Memory B cell (primary cell): ENCODE data around the gene VPS26B.
A peak's percentile ranks its signal among the peaks of the same experiment; 100 is the strongest.
"Not testable (repeated sequence)": the region's sequence is repeated elsewhere in the genome, so short reads cannot be mapped to it uniquely, and the experiment has no call there.

Experiments used
- ATAC-seq: fragments of 150-1000 bp; cut with Tn5 transposase; 2 replicates; pipeline ENCODE4 v1.10.0; 2021; ENCODE audit warnings: low read depth, mild to moderate bottlenecking, moderate library complexity
- DNase-seq, 2 donors: peaks; one replicate each; pipeline ENCODE4 v3.0.0; 2022; ENCODE audit warnings: low spot score in 2 of 2
- H3K27ac Mint-ChIP-seq: one replicate; pipeline ENCODE4 v1.8.0; 2022; ENCODE audit warnings: mild to moderate bottlenecking, moderate library complexity, mixed read lengths
- H3K27me3 Mint-ChIP-seq: one replicate; pipeline ENCODE4 v1.8.0; 2022; ENCODE audit warnings: mixed read lengths
- H3K36me3 Mint-ChIP-seq: one replicate; pipeline ENCODE4 v1.8.0; 2022; ENCODE audit warnings: mild to moderate bottlenecking, mixed read lengths
- H3K4me1 Mint-ChIP-seq: one replicate; pipeline ENCODE4 v1.8.0; 2022; ENCODE audit warnings: mixed read lengths
- H3K4me3 Mint-ChIP-seq: one replicate; pipeline ENCODE4 v1.8.0; 2022; ENCODE audit warnings: mild to moderate bottlenecking, moderate library complexity, mixed read lengths
- H3K9me3 Mint-ChIP-seq: one replicate; pipeline ENCODE4 v1.8.0; 2022; ENCODE audit warnings: mixed read lengths

The VPS26B gene

GRCh38 chr11:134273317-134273712 is 48.8 kb downstream of the VPS26B start:
- no peaks in the 10 kb centered on the region for H3K36me3 Mint-ChIP-seq
- DNase-seq, result no peak
- H3K9me3 Mint-ChIP-seq, result no peaks in the 10 kb centered on the region
- peaks cover 12% of the 10 kb centered on the region for H3K4me1 Mint-ChIP-seq
- peaks cover 30% of the 10 kb centered on the region for H3K27me3 Mint-ChIP-seq
- H3K27ac Mint-ChIP-seq, result no peak overlapping the region
- ATAC-seq, result no peak
- no peak overlapping the region for H3K4me3 Mint-ChIP-seq

- peaks cover 38% of the 10 kb centered on the region for H3K27me3 Mint-ChIP-seq
- no peaks in the 10 kb centered on the region for H3K36me3 Mint-ChIP-seq
- ATAC-seq, result no peak
- H3K4me3 Mint-ChIP-seq, result peak overlapping the region; percentile 57
- no peak overlapping the region for H3K27ac Mint-ChIP-seq
- no peak for DNase-seq
- peaks cover 4% of the 10 kb centered on the region for H3K9me3 Mint-ChIP-seq
- H3K4me1 Mint-ChIP-seq, result peaks cover 12% of the 10 kb centered on the region
Observed at GRCh38 chr11:134275188-134275533, 50.7 kb downstream of the VPS26B start.

GRCh38 chr11:134275534-134276395 is 51.3 kb downstream of the VPS26B start, which contains the start of gene GLB1L3:
Gene GLB1L3 (plus strand): TSS chr11:134276379. CDS start chr11:134276741, 362 bp downstream.
- ATAC-seq, result peak; percentile 85
- H3K27ac Mint-ChIP-seq, result no peak within 1 kb of the TSS
- peaks cover 4% of the 10 kb centered on the region for H3K9me3 Mint-ChIP-seq
- peaks cover 38% of the 10 kb centered on the region for H3K27me3 Mint-ChIP-seq
- H3K36me3 Mint-ChIP-seq, result no peaks in the 10 kb centered on the region
- H3K4me3 Mint-ChIP-seq, result peak within 1 kb of the TSS; percentile 79
- DNase-seq, result peak; percentile 31 to 38
- H3K4me1 Mint-ChIP-seq, result peaks cover 12% of the 10 kb centered on the region

GRCh38 chr11:134276396-134277182 is 52.1 kb downstream of the VPS26B start:
- DNase-seq, result no peak
- H3K4me3 Mint-ChIP-seq, result peak overlapping the region; percentile 57
- no peak overlapping the region for H3K27ac Mint-ChIP-seq
- no peaks in the 10 kb centered on the region for H3K36me3 Mint-ChIP-seq
- H3K27me3 Mint-ChIP-seq, result peaks cover 34% of the 10 kb centered on the region
- ATAC-seq, result no peak
- peaks cover 4% of the 10 kb centered on the region for H3K9me3 Mint-ChIP-seq
- H3K4me1 Mint-ChIP-seq, result peaks cover 12% of the 10 kb centered on the region

GRCh38 chr11:134277183-134278001 is 52.9 kb downstream of the VPS26B start:
- Mint-ChIP-seq H3K4me1 (peaks cover 12% of the 10 kb centered on the region), H3K36me3 (no peaks in the 10 kb centered on the region)

GRCh38 chr11:134278356-134278755 is 53.9 kb downstream of the VPS26B start:
- Mint-ChIP-seq H3K27me3 (peaks cover 32% of the 10 kb centered on the region), H3K4me1 (peaks cover 10% of the 10 kb centered on the region), H3K4me3 (no peak overlapping the region), H3K27ac (no peak overlapping the region), H3K36me3 (no peaks in the 10 kb centered on the region), H3K9me3 (peaks cover 4% of the 10 kb centered on the region)
- DNase-seq, result no peak
- ATAC-seq, result no peak

More at GRCh38 chr11:134277183-134278001, 52.9 kb downstream of the VPS26B start:
- DNase-seq (no peak), ATAC-seq (no peak)
- Mint-ChIP-seq H3K9me3 (peaks cover 4% of the 10 kb centered on the region), H3K27me3 (peaks cover 32% of the 10 kb centered on the region), H3K4me3 (peak overlapping the region; percentile 79), H3K27ac (no peak overlapping the region)

GRCh38 chr11:134281635-134282034 is 57.2 kb downstream of the VPS26B start:
- H3K4me1 Mint-ChIP-seq, H3K9me3 Mint-ChIP-seq, ATAC-seq, H3K4me3 Mint-ChIP-seq, DNase-seq, H3K27ac Mint-ChIP-seq, H3K36me3 Mint-ChIP-seq: not testable (repeated sequence)
- peaks cover 23% of the 10 kb centered on the region for H3K27me3 Mint-ChIP-seq

GRCh38 chr11:134282121-134283045 is 57.9 kb downstream of the VPS26B start:
- no peak overlapping the region for H3K4me3 Mint-ChIP-seq
- DNase-seq (no peak), ATAC-seq (no peak)
- no peaks in the 10 kb centered on the region for H3K4me1 Mint-ChIP-seq
- H3K36me3 Mint-ChIP-seq, result no peaks in the 10 kb centered on the region
- no peak overlapping the region for H3K27ac Mint-ChIP-seq
- H3K9me3 Mint-ChIP-seq, result peaks cover 4% of the 10 kb centered on the region
- H3K27me3 Mint-ChIP-seq, result peaks cover 20% of the 10 kb centered on the region

- no peak for ATAC-seq
- Mint-ChIP-seq H3K9me3 (peaks cover 2% of the 10 kb centered on the region), H3K27ac (no peak overlapping the region), H3K27me3 (peaks cover 20% of the 10 kb centered on the region), H3K4me3 (no peak overlapping the region), H3K4me1 (no peaks in the 10 kb centered on the region), H3K36me3 (no peaks in the 10 kb centered on the region)
- DNase-seq, result no peak
Observed at GRCh38 chr11:134283461-134284230, 59.2 kb downstream of the VPS26B start.

- not testable (repeated sequence) for DNase-seq, ATAC-seq, H3K4me1 Mint-ChIP-seq, H3K9me3 Mint-ChIP-seq, H3K36me3 Mint-ChIP-seq, H3K4me3 Mint-ChIP-seq, H3K27ac Mint-ChIP-seq
- peaks cover 17% of the 10 kb centered on the region for H3K27me3 Mint-ChIP-seq
Observed at GRCh38 chr11:134284349-134284748, 59.9 kb downstream of the VPS26B start.

GRCh38 chr11:134287561-134287960 is 63.1 kb downstream of the VPS26B start:
- Mint-ChIP-seq H3K4me3 (no peak overlapping the region), H3K27me3 (peaks cover 9% of the 10 kb centered on the region), H3K27ac (no peak overlapping the region), H3K9me3 (no peaks in the 10 kb centered on the region), H3K36me3 (no peaks in the 10 kb centered on the region), H3K4me1 (no peaks in the 10 kb centered on the region)
- no peak for ATAC-seq
- no peak for DNase-seq

GRCh38 chr11:134288486-134288885 is 64.0 kb downstream of the VPS26B start:
- Mint-ChIP-seq H3K27me3 (peaks cover 11% of the 10 kb centered on the region), H3K4me1 (no peaks in the 10 kb centered on the region), H3K9me3 (no peaks in the 10 kb centered on the region), H3K36me3 (no peaks in the 10 kb centered on the region), H3K4me3 (no peak overlapping the region), H3K27ac (no peak overlapping the region)
- ATAC-seq (no peak), DNase-seq (no peak)
